Activated CD4-positive, alpha-beta T cell treated with anti-CD3 and anti-CD28 coated beads for 36 hours (primary cell): Measurements from ENCODE around the gene SSB. TPM values are rescaled to one million over a fixed set of nuclear protein-coding genes. Genes with fewer than 3 reads are reported as not detected.
"Not testable (repeated sequence)": the region's sequence is repeated elsewhere in the genome, so short reads cannot be mapped to it uniquely, and the experiment has no call there.

Experiments
- ATAC-seq: fragments of 200-7000 bp; cut with Tn5 transposase; one replicate; pipeline ENCODE4 v1.10.0; 2021; ENCODE audit warnings: mild to moderate bottlenecking, moderate library complexity
- CTCF ChIA-PET: fragments of 350-600 bp; sonication (Branson Sonifier 250); formaldehyde crosslinking; loops from one replicate; lab custom pipeline; 2021; ENCODE audit warnings: antibody characterized with exemption; lab: Charles Lee
- POLR2A ChIA-PET: fragments of 350-600 bp; sonication (Branson Sonifier 250); formaldehyde crosslinking; loops from one replicate; lab custom pipeline; 2021; ENCODE audit warnings: antibody characterized with exemption, inconsistent platforms; lab: Charles Lee
- DNase-seq: peaks from one replicate; pipeline ENCODE4 v3.0.0-alpha.2; 2020
- H3K27ac Mint-ChIP-seq: one replicate; pipeline ENCODE4 v1.8.0; 2021; ENCODE audit warnings: mixed read lengths
- H3K27me3 Mint-ChIP-seq: one replicate; pipeline ENCODE4 v1.8.0; 2021; ENCODE audit warnings: mixed read lengths
- H3K36me3 Mint-ChIP-seq: one replicate; pipeline ENCODE4 v1.8.0; 2021; ENCODE audit warnings: low read depth, mixed read lengths
- H3K4me1 Mint-ChIP-seq: one replicate; pipeline ENCODE4 v1.8.0; 2021; ENCODE audit warnings: mixed read lengths
- H3K4me3 Mint-ChIP-seq: one replicate; pipeline ENCODE4 v1.8.0; 2021; ENCODE audit warnings: mild to moderate bottlenecking, moderate library complexity, mixed read lengths
- H3K9me3 Mint-ChIP-seq: one replicate; pipeline ENCODE4 v1.8.0; 2021; ENCODE audit warnings: low read depth, mixed read lengths
- intact Hi-C, 2 experiments: fragments of 100-400 bp; cut with DNase I in 1 of 2; cut with micrococcal nuclease in 1 of 2; formaldehyde crosslinking; loops; one replicate each; pipeline versions ENCODE4 v1.14.2 to v1.15.1; 2022 to 2024; cut with DNase I, micrococcal nuclease
- total RNA-seq, 2 experiments: library from RNA; stranded (reverse); gene quantifications; one replicate each; pipeline ENCODE4 v1.2.3, GENCODE V29; 2021

Gene SSB
- total RNA-seq, 2 experiments from 2014 or later, result 127 to 138 TPM

DNA sequence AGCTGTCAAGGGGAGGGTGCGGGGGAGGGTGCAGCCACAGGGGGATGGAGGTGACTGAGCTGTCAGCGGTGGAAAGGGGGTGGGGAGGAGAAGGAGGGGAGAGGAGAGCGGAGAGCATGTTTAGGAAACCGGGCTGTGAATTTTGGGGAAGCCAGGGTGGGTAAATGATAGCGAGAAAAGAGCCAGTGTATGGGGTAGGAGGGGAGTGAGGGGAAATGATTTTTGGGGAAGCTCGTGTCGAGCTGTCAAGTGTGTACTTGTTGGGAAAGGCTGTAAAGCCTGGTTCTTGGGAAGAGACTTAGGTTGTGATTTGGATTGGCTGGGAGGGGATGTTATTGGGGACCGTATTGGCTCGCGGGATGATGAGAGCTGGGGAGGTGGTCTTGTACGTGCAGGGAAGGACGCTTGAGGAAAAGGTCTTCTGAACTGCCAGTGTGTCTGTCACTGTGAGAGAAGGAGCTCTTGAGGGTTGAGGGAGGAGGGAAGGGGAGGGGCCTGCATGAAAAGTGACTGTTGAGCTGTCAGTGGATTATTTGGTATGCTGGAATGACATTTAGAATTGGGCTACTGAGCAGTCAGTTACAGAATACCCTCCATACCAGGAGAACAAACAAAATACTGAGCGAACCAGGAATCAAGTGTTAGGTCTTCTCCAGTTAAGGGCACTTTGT, 29.6 kb downstream of the SSB start:
- peak overlapping the region; percentile 73 for H3K27ac Mint-ChIP-seq
- intact Hi-C loops, result loop anchor here (1.0 to 10.0 kb wide), 8 partner anchors 30 to 1583 kb away; partner anchors contain the start of genes ERICH2 (in 1 of the 2), GORASP2 (in 1 of the 2), LRP2 (in 1 of the 2) and SP5 (in 1 of the 2)

DNA sequence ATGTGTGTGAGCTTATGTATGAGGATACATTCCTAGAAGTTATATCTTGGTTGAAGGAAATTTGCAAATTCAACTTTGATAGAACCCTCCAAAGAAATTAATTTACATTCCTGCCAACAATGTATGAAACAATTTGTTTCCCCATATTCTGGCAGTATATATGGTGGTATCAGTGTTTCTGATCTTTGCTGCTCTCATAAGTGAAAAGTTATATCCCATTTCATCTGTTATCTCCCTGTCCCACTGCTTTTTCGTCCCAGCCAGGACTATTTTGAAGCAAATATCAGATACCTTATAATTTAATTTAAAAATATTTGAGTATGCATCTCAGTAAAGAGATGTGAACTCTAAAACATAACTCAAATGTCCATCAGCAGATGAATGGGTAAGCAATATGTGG, 35.7 kb downstream of the SSB start:
- Mint-ChIP-seq H3K27ac (no peak overlapping the region), H3K4me3 (no peak overlapping the region), H3K27me3 (no peaks in the 10 kb centered on the region), H3K36me3 (peaks cover 3% of the 10 kb centered on the region), H3K4me1 (peaks cover 39% of the 10 kb centered on the region), H3K9me3 (no peaks in the 10 kb centered on the region)
- POLR2A ChIA-PET, result no interaction called here
- CTCF ChIA-PET, result interaction anchor here (1.2 to 1.7 kb wide), 2 partner anchors 10 to 29 kb away, joined by 3 to 11 read pairs; partner anchors contain the start of gene METTL5
- ATAC-seq (no peak), DNase-seq (no peak)
- intact Hi-C loops, result no loop called here

More for the DNA sequence above, 29.6 kb downstream of the SSB start:
- CTCF ChIA-PET, result interaction anchor here (0.6 to 2.2 kb wide), 9 partner anchors 13 to 100 kb away, joined by 3 to 7 read pairs (median 3); no protein-coding TSS in a partner anchor
- Mint-ChIP-seq H3K36me3 (peaks cover 11% of the 10 kb centered on the region), H3K27me3 (no peaks in the 10 kb centered on the region), H3K4me1 (peaks cover 51% of the 10 kb centered on the region), H3K4me3 (peak overlapping the region; percentile 87), H3K9me3 (no peaks in the 10 kb centered on the region)
- ATAC-seq (peak; percentile 50), DNase-seq (peak; percentile 74)
- POLR2A ChIA-PET, result interaction anchor here (0.8 to 2.3 kb wide), 5 partner anchors 13 to 349 kb away, joined by 3 to 12 read pairs (median 5); partner anchors contain the start of genes BBS5 and SSB

DNA sequence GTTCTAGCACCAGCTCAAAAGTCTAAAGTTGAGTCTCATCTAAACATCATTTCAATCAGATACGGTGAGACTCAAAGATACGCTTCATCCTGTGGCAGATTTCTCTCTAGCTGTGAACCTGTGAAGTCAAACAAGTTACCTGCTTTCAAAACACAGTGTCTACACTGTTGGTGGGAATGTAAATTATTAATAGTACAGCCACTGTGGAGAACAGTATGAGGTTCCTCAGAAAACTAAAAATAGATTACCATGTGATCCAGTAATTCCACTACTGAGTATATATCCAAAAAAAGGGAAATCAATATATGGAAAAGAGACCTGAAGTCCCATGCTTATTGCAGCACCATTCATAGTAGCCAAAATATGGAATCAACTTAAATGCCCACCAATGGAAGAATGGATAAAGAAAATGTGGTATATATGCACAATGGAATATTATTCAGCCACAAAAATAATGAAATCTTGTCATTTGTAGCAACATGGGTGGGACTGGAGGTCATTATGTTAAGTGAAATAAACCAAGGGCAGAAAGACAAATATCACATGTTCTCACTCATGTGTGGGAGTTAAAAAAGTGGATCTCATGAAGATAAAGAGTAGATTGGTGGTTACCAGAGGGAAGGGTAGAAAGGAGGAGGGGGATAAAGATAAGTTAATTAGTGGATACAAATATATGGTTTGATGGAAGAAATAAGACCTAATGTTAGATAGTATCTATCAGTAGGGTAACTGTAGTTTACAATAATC, 40.2 kb downstream of the SSB start:
- CTCF ChIA-PET, result interaction anchor here (1.0 kb wide), 1 partner anchor 90 kb away, joined by 3 read pairs; no protein-coding TSS in a partner anchor
- H3K36me3 Mint-ChIP-seq, result peaks cover 5% of the 10 kb centered on the region
- H3K4me3 Mint-ChIP-seq, result no peak overlapping the region
- H3K27me3 Mint-ChIP-seq, result no peaks in the 10 kb centered on the region
- no peak for DNase-seq
- POLR2A ChIA-PET, result no interaction called here
- H3K4me1 Mint-ChIP-seq, result peaks cover 19% of the 10 kb centered on the region
- intact Hi-C loops, result no loop called here
- H3K9me3 Mint-ChIP-seq, result no peaks in the 10 kb centered on the region
- no peak overlapping the region for H3K27ac Mint-ChIP-seq
- ATAC-seq, result no peak

DNA sequence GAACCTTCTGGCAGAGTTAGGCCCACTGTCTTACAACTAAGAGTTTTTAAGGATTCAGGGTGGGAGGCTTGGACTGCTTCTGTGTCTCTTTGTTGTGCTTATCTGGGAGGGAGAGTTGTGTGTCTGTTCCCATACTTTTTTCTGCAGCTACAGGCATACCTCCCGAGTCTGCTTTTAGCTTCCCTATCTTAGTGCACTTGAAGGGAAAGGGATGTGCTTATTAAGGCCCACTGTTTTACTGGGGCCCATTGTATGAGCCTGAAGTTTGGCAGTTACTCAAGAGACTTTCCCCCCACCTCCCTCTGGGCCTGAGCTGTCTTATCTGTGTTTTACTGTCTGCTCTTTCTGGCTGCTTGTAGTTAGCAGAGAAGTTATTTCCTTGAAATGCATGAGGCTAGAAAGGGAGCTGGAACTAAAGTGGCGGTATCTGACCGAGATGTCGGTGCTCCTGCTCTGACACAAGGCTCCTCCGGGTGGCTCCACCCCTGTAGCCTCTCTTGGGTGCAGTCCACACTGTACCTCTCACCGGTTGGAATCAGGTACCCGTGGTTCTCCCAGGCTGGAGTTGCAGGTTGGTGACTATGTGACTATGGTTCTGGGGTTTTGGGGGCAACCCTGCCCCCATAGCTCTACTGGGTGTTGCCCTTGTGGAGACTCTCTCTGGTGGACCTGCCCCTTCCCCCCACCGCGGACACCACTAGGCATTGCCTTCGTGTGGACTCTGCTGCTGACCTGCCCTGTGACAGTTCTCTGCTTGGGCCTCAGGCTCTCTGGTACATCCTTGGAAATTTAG, 41.5 kb downstream of the SSB start:
- H3K27ac Mint-ChIP-seq, result no peak overlapping the region

DNA sequence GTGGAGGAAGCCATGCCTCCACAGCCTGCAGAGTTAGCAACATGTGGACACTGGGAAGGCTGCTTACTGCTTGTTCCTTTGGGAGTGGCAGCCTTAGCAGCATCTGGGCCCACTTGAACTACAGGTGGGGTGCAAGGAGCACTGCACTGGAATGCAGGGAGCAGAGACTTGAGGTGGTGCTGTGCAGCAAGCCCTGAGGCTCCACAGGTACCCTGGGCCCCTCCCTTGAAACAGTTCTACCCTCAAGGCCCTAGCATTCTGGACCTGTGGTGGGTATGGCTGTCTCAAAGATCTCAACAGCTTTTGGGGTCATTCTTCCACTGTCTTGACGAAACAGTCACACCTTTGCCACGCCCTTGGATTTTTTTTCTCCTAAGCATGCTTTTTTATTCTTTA, 42.1 kb downstream of the SSB start:
- Mint-ChIP-seq H3K27me3 (no peaks in the 10 kb centered on the region), H3K4me1 (peaks cover 19% of the 10 kb centered on the region), H3K27ac (no peak overlapping the region), H3K4me3 (no peak overlapping the region), H3K9me3 (no peaks in the 10 kb centered on the region), H3K36me3 (peaks cover 7% of the 10 kb centered on the region)
- POLR2A ChIA-PET, result no interaction called here
- CTCF ChIA-PET, result no interaction called here
- ATAC-seq (no peak), DNase-seq (no peak)
- intact Hi-C loops, result no loop called here

More for the DNA sequence above, 41.5 kb downstream of the SSB start:
- Mint-ChIP-seq H3K4me3 (no peak overlapping the region), H3K9me3 (no peaks in the 10 kb centered on the region), H3K36me3 (peaks cover 7% of the 10 kb centered on the region), H3K4me1 (peaks cover 20% of the 10 kb centered on the region), H3K27me3 (no peaks in the 10 kb centered on the region)
- no peak for ATAC-seq
- POLR2A ChIA-PET, result no interaction called here
- intact Hi-C loops, result no loop called here
- CTCF ChIA-PET, result interaction anchor here (1.0 kb wide), 1 partner anchor 89 kb away, joined by 3 read pairs; no protein-coding TSS in a partner anchor
- DNase-seq, result no peak

DNA sequence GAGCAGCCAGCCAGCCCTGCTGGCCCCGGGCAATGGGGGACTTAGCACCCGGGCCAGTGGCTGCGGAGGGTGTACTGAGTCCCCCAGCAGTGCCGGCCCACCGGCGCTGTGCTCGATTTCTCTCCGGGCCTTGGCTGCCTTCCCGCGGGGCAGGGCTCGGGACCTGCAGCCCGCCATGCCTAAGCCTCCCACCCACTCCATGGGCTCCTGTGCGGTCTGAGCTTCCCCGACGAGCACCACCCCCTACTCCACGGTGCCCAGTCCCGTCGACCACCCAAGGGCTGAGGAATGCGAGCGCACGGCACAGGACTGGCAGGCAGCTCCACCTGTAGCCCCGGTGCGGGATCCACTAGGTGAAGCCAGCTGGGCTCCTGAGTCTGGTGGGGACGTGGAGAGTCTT, 43.0 kb downstream of the SSB start:
- H3K9me3 Mint-ChIP-seq, H3K27ac Mint-ChIP-seq, H3K36me3 Mint-ChIP-seq, DNase-seq, H3K4me3 Mint-ChIP-seq, intact Hi-C loops, H3K27me3 Mint-ChIP-seq, ATAC-seq: not testable (repeated sequence)
- peaks cover 21% of the 10 kb centered on the region for H3K4me1 Mint-ChIP-seq
- ChIA-PET POLR2A (interaction anchor here (0.6 kb wide), 1 partner anchor 108 kb away, joined by 3 read pairs; the partner anchor contains the start of gene KLHL23), CTCF (interaction anchor here (0.6 kb wide), 2 partner anchors 83 to 711 kb away, joined by 3 read pairs; no protein-coding TSS in a partner anchor)

DNA sequence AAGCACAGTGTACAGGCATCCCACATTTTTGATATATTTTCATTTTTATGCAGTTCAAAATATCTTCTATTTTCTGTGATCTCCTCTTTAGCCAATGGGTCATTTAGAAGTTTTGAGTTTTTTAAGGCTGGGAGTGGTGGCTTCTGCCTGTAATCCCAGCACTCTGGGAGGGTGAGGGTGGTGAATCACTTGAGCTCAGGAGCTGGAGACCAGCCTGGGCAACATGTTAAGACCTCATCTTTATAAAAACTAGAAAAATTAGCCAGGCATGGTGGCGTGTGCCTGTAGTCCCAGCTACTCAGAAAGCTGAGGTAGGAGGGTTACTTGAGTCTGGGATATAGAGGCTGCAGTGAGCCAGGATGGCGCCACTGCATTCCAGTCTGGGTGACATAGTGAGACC, 46.3 kb downstream of the SSB start:
- intact Hi-C loops, result no loop called here
- CTCF ChIA-PET, result interaction anchor here (1.3 kb wide), 1 partner anchor 13 kb away, joined by 3 read pairs; no protein-coding TSS in a partner anchor
- POLR2A ChIA-PET, result no interaction called here
- Mint-ChIP-seq H3K9me3 (no peaks in the 10 kb centered on the region), H3K36me3 (peaks cover 22% of the 10 kb centered on the region), H3K4me1 (peaks cover 27% of the 10 kb centered on the region), H3K27ac (no peak overlapping the region), H3K27me3 (no peaks in the 10 kb centered on the region), H3K4me3 (no peak overlapping the region)
- ATAC-seq (no peak), DNase-seq (no peak)

DNA sequence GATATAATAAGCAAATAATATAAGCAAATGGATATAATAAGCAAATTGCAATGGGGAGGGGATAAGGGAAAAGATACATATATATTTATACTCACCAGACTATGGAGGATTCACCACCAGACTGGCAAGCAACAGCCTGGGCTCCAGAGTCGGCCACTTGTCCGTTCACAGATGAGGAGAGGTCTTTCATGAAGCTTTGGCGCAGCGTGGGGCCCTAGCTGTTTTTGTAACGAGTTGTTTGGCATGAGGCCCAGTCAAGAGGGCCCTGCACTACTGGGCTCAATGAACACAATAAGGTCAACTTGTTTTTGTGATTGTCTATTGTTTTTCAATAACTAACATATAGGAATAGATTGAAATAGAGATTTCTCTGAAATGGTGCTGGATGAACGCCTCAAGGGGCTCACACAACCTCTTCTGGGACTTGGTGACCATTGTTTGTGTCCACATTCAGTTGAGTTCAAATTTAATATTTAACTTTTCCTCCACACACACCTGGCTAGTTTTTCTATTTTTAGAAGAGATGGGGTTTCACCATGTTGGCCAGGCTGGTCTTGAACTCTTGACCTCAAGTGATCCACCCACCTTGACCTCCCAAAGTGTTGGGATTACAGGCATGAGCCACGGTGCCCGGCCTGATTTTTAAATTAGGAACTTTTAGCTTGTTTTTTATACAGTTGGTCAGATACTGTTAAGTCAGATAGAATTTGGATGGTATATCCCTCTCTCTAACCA, 50.5 kb downstream of the SSB start:
- H3K27me3 Mint-ChIP-seq, H3K27ac Mint-ChIP-seq, DNase-seq, ATAC-seq, H3K9me3 Mint-ChIP-seq, intact Hi-C loops, POLR2A ChIA-PET, CTCF ChIA-PET, H3K4me3 Mint-ChIP-seq: not testable (repeated sequence)
- Mint-ChIP-seq H3K4me1 (peaks cover 33% of the 10 kb centered on the region), H3K36me3 (peaks cover 19% of the 10 kb centered on the region)

DNA sequence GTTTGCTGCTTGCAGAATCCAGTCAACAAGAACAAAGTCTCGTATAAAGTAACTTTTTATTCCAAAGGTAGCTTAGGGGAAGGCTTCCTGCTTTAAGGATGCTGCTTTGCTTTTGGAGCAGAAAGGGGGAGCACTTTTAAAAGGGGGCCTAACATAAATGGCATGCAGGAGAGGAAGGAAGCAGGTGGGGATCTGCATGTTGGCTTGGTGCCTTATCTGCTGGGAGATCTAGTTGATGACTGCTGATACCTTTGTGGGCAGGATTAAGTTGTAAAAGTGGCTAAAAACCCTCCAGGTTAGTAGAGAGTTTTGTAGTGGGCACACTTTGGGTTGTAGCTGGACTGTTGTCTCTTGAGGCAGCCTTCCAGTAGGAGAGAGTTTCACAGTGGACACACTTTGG, 51.0 kb downstream of the SSB start:
- DNase-seq (no peak), ATAC-seq (no peak)
- Mint-ChIP-seq H3K4me3 (no peak overlapping the region), H3K27ac (no peak overlapping the region), H3K36me3 (peaks cover 18% of the 10 kb centered on the region), H3K9me3 (no peaks in the 10 kb centered on the region), H3K4me1 (peaks cover 32% of the 10 kb centered on the region), H3K27me3 (no peaks in the 10 kb centered on the region)
- intact Hi-C loops, result no loop called here
- ChIA-PET POLR2A (no interaction called here), CTCF (no interaction called here)

DNA sequence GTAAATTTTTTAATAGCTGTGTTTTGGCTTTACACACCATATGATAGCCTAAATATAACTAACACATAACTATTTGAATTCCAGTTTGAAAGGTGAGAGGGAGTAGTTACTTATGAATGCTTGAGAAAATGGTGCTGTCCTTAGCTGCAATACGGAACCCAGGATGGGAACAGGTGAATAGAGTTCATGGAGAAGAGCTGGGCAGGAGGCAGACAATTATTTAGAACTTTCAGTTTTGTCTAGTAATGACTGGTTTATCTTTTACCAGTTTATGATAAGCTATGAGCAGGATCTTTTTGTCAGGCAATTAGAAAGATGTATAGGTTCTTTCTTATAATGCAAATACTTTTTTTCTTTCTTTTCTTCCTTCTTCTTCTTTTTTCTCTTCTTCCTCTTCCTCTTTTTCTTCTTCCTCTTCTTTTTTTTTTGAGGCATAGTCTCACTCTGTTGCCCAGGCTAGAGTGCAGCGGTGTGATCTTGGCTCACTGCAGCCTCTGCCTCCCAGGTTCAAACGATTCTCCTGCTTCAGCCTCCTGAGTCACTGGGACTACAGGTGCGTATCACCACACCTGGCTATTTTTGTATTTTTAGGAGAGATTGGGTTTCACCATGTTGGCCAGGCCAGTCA, 54.5 kb downstream of the SSB start:
- Mint-ChIP-seq H3K36me3 (peaks cover 18% of the 10 kb centered on the region), H3K9me3 (no peaks in the 10 kb centered on the region), H3K27me3 (no peaks in the 10 kb centered on the region), H3K4me1 (peaks cover 19% of the 10 kb centered on the region), H3K4me3 (no peak overlapping the region), H3K27ac (no peak overlapping the region)
- no peak for DNase-seq
- ATAC-seq, result no peak
- ChIA-PET CTCF (interaction anchor here (0.7 to 1.0 kb wide), 2 partner anchors 18 to 666 kb away, joined by 5 read pairs; no protein-coding TSS in a partner anchor), POLR2A (interaction anchor here (0.6 to 0.8 kb wide), 2 partner anchors 19 to 75 kb away, joined by 3 read pairs; no protein-coding TSS in a partner anchor)
- intact Hi-C loops, result no loop called here
